ENCODE results near the gene PRR23A.

DNA sequence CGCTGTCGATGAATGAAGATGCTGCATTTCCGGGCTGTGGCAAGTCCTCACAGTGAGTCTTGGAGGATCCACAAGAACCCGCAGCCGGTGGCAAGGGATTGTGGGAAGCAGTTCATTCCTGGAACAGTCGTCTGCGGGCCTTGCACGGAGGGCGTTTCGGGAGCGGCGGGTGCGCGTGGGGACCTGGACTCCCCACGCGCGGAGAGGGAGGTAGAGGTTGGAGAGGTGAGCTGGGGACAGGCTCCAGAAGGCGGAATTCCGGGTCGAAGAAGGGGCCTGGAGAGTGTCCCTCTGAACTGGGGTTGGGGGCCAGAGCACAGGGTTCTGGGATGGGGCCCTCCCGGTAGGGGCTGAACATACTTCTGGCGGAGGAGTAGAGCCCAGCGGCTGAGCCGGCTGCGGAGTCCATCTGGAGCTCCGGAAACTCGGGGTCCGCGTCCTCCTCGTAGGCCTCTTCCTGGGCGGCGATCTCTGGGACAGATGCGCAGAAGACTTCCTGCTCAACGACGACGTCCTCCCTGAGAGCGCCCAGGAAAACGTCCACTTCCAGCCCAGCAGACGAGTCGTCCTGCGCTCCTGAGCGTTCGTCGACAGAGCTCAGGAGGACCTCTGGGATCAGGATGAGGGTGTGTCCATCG lies 593 bp downstream of the PRR23A start:
- TF ChIP-seq, protein P1, sequence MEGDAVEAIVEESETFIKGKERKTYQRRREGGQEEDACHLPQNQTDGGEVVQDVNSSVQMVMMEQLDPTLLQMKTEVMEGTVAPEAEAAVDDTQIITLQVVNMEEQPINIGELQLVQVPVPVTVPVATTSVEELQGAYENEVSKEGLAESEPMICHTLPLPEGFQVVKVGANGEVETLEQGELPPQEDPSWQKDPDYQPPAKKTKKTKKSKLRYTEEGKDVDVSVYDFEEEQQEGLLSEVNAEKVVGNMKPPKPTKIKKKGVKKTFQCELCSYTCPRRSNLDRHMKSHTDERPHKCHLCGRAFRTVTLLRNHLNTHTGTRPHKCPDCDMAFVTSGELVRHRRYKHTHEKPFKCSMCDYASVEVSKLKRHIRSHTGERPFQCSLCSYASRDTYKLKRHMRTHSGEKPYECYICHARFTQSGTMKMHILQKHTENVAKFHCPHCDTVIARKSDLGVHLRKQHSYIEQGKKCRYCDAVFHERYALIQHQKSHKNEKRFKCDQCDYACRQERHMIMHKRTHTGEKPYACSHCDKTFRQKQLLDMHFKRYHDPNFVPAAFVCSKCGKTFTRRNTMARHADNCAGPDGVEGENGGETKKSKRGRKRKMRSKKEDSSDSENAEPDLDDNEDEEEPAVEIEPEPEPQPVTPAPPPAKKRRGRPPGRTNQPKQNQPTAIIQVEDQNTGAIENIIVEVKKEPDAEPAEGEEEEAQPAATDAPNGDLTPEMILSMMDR (IDR thresholded peaks at IDR 0.05) = no peak
- no peak for TF ChIP-seq POLR2A (IDR thresholded peaks at IDR 0.05)
- TF ChIP-seq EP300 (IDR thresholded peaks at IDR 0.05) = no peak

Measured in tibial nerve (tissue), 4 donors.